Measurements from ENCODE around the gene MAN1A2.

- TF ChIP-seq POLR2AphosphoS5 (IDR thresholded peaks at IDR 0.05; ENCODE audit: borderline replicate concordance, low read depth, low read length) (no peak), EZH2 (IDR thresholded peaks at IDR 0.05) (no peak), FOXP2 (optimal IDR thresholded peaks at IDR 0.05; ENCODE audit: control extremely low read depth, extremely low read length, insufficient read depth) (no peak)
These were observed 202.6 kb downstream of the MAN1A2 start for GRCh38 chr1:117569856-117570255.
